Body of pancreas (tissue), 4 donors: ENCODE measurements around the gene ADAMTS16.

Experiments
- CTCF ChIP-seq, 7 experiments: fragments of 450-650 bp in 4 of 7; fragments of 200-600 bp in 3 of 7; sonication (generic) in 3 of 7; IDR thresholded peaks; one replicate each; pipeline ENCODE4 v1.5.1; 2016 to 2019; ENCODE audit warnings: antibody characterized with exemption in 7 of 7
- POLR2A ChIP-seq, 3 donors: fragments of 450-650 bp; IDR thresholded peaks; one replicate each; pipeline ENCODE4 v1.6.1; 2016; ENCODE audit warnings: antibody characterized with exemption in 3 of 3, mild to moderate bottlenecking in 2 of 3

- TF ChIP-seq POLR2A (IDR thresholded peaks at IDR 0.05) (no peak), CTCF (IDR thresholded peaks at IDR 0.05) (no peak)
Measured at GRCh38 chr5:5150667-5151066, 10.5 kb downstream of the ADAMTS16 start.
